GM08714 (cell line): Measurements from ENCODE around the gene TKFC.

Experiments
- H3K4me3 ChIP-seq: fragments of 200-500 bp; sonication (Bioruptor generic); 2 replicates; pipeline ENCODE4 v1.5.1; 2014; ENCODE audit warnings: mild to moderate bottlenecking, low read length, inconsistent platforms
- ZNF274 ChIP-seq: IDR thresholded peaks from 2 replicates; pipeline ENCODE4 v1.6.1; 2012; ENCODE audit warnings: mild to moderate bottlenecking, low read depth, low read length

Gene TKFC

DNA sequence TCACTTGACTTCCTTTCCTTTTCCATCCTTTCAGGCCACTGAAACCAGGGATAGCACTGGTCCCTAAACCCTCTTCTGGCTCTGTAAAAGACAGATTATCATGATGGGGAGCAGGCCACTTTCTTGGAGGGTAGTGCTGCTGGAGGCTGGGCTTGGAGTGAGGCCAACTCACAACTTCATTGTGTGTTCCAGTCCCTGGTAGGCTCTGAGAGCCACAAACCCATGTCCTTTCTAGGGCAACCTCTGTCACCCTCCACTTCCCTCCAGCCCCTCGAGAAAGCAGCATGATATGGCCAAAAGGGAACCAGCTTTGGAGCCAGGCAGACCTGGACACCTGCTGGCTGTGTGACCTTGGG lies 2.3 kb downstream of the TKFC start:
- H3K4me3 ChIP-seq = no peak overlapping the region
- TF ChIP-seq ZNF274 = no peak

- no peak overlapping the region for H3K4me3 ChIP-seq
- no peak for TF ChIP-seq ZNF274
Measured at GRCh38 chr11:61336171-61336935, 3.3 kb downstream of the TKFC start.

- no peak for TF ChIP-seq ZNF274
- H3K4me3 ChIP-seq = no peak overlapping the region
Measured at GRCh38 chr11:61337706-61338470, 4.9 kb downstream of the TKFC start.

DNA sequence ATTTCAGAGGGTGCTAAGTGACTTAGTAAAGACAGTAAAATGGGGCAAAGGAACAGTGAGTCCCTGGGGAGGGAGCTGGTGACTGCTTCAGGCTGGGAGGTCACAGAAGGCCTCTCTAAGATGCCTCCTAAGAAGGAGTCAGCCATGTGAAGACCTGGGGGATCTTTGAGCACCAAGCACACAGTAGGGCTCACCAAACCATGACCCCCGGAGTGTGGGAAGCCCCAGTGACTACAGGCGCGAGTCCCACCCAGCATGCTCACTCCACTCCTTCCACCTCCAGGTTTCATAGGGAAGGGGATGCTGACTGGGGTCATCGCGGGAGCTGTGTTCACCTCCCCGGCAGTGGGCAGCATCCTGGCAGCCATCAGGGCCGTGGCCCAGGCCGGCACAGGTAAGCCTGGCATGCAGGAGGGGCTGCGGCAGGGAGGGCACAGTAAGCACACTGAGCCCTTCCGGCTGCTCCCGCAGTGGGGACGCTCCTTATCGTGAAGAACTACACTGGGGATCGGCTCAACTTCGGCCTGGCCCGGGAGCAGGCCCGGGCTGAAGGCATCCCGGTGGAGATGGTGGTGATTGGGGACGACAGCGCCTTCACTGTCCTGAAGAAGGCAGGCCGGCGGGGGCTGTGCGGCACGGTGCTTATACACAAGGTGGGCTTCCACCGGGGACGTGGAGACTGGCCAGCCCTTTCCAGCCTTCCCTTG lies 5.9 kb downstream of the TKFC start:
- H3K4me3 ChIP-seq = no peak overlapping the region
- TF ChIP-seq ZNF274 = no peak

DNA sequence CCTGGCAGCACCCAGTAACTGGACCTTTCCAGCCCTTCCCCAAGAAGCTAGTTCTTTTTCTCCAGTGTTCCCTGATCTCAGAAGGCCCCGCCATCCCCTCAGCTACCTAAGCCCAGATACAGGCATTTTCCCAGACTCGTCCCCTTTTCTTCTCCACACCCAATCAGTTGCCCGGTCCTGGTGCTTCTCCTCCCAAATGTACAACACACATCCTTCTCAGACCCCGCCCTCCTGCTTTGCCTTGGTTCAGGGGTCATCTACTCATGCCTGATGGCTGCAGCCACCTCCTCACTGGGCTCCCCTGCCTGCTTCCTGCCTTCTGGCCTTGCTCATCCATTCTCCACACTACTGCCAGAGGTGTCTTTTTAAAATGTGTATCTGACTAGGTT lies 6.5 kb downstream of the TKFC start:
- no peak for TF ChIP-seq ZNF274
- no peak overlapping the region for H3K4me3 ChIP-seq

DNA sequence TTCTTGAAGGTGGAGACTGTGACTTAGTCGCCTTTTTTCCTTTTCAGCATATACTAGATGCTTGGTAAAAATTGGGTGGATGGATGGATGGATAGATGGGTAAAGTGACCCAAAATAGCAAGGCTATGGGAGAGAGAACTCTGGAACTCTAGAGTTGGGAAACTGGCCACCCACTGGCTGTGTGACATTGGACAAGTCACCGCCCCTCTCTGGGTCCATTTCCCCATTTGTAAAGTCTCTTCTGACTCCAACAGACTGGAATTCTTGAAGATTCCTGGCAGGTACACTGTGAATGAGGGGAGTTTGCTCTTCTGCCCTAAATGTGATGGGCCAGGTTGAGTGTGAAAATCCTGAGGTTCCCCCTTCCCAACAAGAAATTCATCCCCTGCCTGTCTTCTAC lies 8.0 kb downstream of the TKFC start:
- no peak for TF ChIP-seq ZNF274
- no peak overlapping the region for H3K4me3 ChIP-seq

DNA sequence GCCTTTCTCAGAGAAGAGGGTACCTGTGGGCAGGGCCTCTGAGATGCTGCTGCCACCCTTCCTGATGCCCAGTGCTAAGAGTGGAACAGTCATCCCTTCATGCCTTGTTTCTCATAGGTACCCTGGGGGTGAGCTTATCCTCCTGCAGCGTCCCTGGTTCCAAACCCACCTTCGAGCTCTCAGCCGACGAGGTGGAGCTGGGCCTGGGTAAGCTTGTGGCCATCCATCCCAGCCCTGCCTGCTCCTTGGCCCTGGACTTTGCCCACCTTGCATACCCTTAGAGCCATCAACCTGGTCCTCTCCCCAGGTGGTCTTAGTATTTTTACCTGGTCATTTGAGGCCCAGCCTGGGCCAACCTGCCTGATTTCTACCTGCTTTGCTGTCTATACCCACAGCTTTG lies 8.7 kb downstream of the TKFC start:
- H3K4me3 ChIP-seq = no peak overlapping the region
- TF ChIP-seq ZNF274 = no peak

GRCh38 chr11:61342207-61342803 lies 9.3 kb downstream of the TKFC start:
- no peak overlapping the region for H3K4me3 ChIP-seq
- no peak for TF ChIP-seq ZNF274

GRCh38 chr11:61343792-61344745 lies 11.0 kb downstream of the TKFC start:
- TF ChIP-seq ZNF274 = no peak
- H3K4me3 ChIP-seq = no peak overlapping the region

DNA sequence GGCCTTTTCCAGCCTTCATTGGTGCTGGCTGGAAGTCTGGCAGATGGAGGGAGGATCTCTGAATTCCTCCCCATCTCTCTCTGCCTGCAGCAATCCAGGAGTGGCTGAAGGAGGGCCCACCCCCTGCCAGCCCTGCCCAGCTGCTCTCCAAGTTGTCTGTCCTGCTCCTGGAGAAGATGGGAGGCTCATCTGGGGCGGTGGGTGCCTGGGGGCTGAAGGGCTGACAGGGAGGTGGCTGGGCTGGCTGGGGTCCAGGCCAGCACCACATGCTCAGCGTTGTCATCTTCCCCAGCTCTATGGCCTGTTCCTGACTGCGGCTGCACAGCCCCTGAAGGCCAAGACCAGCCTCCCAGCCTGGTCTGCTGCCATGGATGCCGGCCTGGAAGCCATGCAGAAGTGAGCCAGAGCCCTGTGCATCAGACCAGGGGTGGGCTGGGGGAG lies 12.2 kb downstream of the TKFC start:
- no peak for TF ChIP-seq ZNF274
- no peak overlapping the region for H3K4me3 ChIP-seq

- no peak for TF ChIP-seq ZNF274
- H3K4me3 ChIP-seq = no peak overlapping the region
Measured at GRCh38 chr11:61345954-61346843, 13.2 kb downstream of the TKFC start.

DNA sequence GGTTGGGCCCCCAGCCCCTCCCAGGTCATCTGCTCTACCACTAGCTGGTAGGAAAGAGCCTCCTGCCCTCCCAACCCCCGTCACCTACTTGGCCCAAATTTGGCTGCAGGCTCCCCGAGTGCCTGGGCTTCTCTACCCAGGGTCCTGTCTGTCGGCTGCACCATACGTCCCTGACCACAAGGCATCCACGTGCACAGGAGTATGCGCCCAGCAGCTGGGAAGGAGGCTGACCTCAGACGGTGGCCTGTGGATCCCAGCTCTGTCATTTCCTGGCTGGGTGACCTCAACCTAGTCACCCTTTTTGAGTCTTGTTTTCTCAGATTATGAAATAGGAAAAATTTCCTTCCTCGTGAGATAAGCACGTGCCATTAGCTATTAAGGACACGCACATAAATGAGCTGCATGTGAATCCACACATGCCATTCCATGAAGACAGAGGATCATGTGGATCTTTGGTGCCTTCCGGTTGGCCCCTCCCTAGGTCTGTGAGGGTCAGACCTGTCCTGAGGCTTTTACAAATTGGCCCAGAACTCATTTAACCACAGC lies 15.0 kb downstream of the TKFC start:
- no peak overlapping the region for H3K4me3 ChIP-seq
- TF ChIP-seq ZNF274 = no peak
